GM12878 (cell line): ENCODE data around the gene BDP1. TPM values are rescaled to one million over a fixed set of nuclear protein-coding genes. Genes with fewer than 3 reads are reported as not detected.
A peak's percentile ranks its signal among the peaks of the same experiment; 100 is the strongest.

ENCODE experiments used
- ATAC-seq: fragments of 200-7000 bp; cut with Tn5 transposase; 3 replicates; pipeline ENCODE4 v1.9.1; 2020; ENCODE audit warnings: mild to moderate bottlenecking, moderate library complexity
- BruUV-seq: library from RNA; stranded (reverse); fragments of 400-500 nt; replicated peaks from 2 replicates; lab custom pipeline; 2021; lab: Mats Ljungman, UMichigan
- CTCF ChIA-PET: fragments of 300-600 bp; sonication (Branson Sonifier 250); formaldehyde crosslinking; extraction: SDS; loops from one replicate; lab custom pipeline; 2021; ENCODE audit warnings: inconsistent platforms; lab: Yijun Ruan, JAX
- POLR2A ChIA-PET: fragments of 350-600 bp; formaldehyde crosslinking; extraction: SDS; loops from one replicate; lab custom pipeline; 2021; ENCODE audit warnings: inconsistent platforms; lab: Charles Lee
- RAD21 ChIA-PET: fragments of 300-600 bp; sonication (Branson Sonifier 250); formaldehyde crosslinking; loops from one replicate; lab custom pipeline; 2023; ENCODE audit warnings: antibody characterized with exemption; ENCODE audit not compliant: unreplicated experiment; lab: Charles Lee
- SMC1A ChIA-PET: fragments of 300-600 bp; sonication (Branson Sonifier 250); formaldehyde crosslinking; loops from one replicate; lab custom pipeline; 2023; ENCODE audit not compliant: unreplicated experiment, uncharacterized antibody; lab: Charles Lee
- DNase-seq: peaks from one replicate; pipeline ENCODE4 v3.0.0-alpha.2; 2011; ENCODE audit warnings: low read depth, low spot score
- FAIRE-seq: peaks from 3 replicates; lab custom pipeline; 2011; peaks lifted over from hg19 to GRCh38; lab: Jason Lieb, UNC
- H2AFZ ChIP-seq: 2 replicates; pipeline ENCODE4 v1.6.0; 2011; ENCODE audit warnings: low read depth, low read length, control low read depth; ENCODE audit not compliant: control insufficient read depth
- H3K27ac ChIP-seq: 2 replicates; pipeline ENCODE4 v1.5.1; 2011; ENCODE audit warnings: control low read depth; ENCODE audit not compliant: control insufficient read depth, insufficient read depth
- H3K27me3 ChIP-seq, 2 experiments: replicated peaks in 1 of 2; 2 replicates each; pipeline versions ENCODE4 v1.6.0 to v1.6.1; 2011; ENCODE audit warnings: low read length in 1 of 2; ENCODE audit not compliant: control insufficient read depth in 2 of 2, insufficient read depth in 2 of 2
- H3K36me3 ChIP-seq, 2 experiments: 2 replicates each; pipeline ENCODE4 v1.5.1; 2011; ENCODE audit warnings: low read length in 1 of 2; ENCODE audit not compliant: control insufficient read depth in 2 of 2, insufficient read depth in 2 of 2
- H3K4me1 ChIP-seq: 2 replicates; pipeline ENCODE4 v1.6.1; 2011; ENCODE audit warnings: mild to moderate bottlenecking, low read length, moderate library complexity, mixed read lengths; ENCODE audit not compliant: control insufficient read depth, insufficient read depth
- H3K4me2 ChIP-seq: 2 replicates; pipeline ENCODE4 v1.6.0; 2011; ENCODE audit warnings: control low read depth; ENCODE audit not compliant: control insufficient read depth, insufficient read depth
- H3K4me3 ChIP-seq: fragments of 200-600 bp; sonication (generic); 2 replicates; pipeline ENCODE4 v1.5.1; 2016
- H3K79me2 ChIP-seq: 2 replicates; pipeline ENCODE4 v1.6.0; 2011; ENCODE audit warnings: low read length; ENCODE audit not compliant: control insufficient read depth, insufficient read depth
- H3K9ac ChIP-seq: 2 replicates; pipeline ENCODE4 v1.8.0; 2011; ENCODE audit warnings: low read length, control low read depth, mixed read lengths; ENCODE audit not compliant: control insufficient read depth, insufficient read depth
- H3K9me3 ChIP-seq: replicated peaks from 3 replicates; pipeline ENCODE4 v1.5.1; 2011; ENCODE audit warnings: mild to moderate bottlenecking, low read length; ENCODE audit not compliant: control insufficient read depth, insufficient read depth
- H4K20me1 ChIP-seq: 2 replicates; pipeline ENCODE4 v1.6.0; 2011; ENCODE audit not compliant: control insufficient read depth, insufficient read depth
- BACH1 ChIP-seq: fragments of 450-650 bp; IDR thresholded peaks from 2 replicates; pipeline ENCODE4 v1.6.1; 2017; ENCODE audit warnings: mild to moderate bottlenecking, borderline replicate concordance
- CBFB ChIP-seq: IDR thresholded peaks from 2 replicates; pipeline ENCODE4 v1.6.1; 2016; ENCODE audit warnings: antibody characterized with exemption, low read depth
- EZH2 ChIP-seq: IDR thresholded peaks from 2 replicates; pipeline ENCODE4 v1.6.1; 2012; ENCODE audit warnings: low read depth, mild to moderate bottlenecking, control low read depth, inconsistent platforms, low read length, borderline replicate concordance; ENCODE audit not compliant: control insufficient read depth
- GABPA ChIP-seq: IDR thresholded peaks from 2 replicates; pipeline ENCODE4 v1.6.1; 2014; ENCODE audit warnings: antibody characterized with exemption, low read depth, mild to moderate bottlenecking, inconsistent platforms
- IKZF2 ChIP-seq, 2 experiments: fragments of 450-650 bp; IDR thresholded peaks; 2 replicates each; pipeline ENCODE4 v1.6.1; 2017; ENCODE audit warnings: mild to moderate bottlenecking in 2 of 2, moderate library complexity in 2 of 2
- JUNB ChIP-seq: IDR thresholded peaks from 2 replicates; pipeline ENCODE4 v1.6.1; 2016; ENCODE audit warnings: antibody characterized with exemption, mild to moderate bottlenecking
- MXI1 ChIP-seq: fragments of 150-350 bp; IDR thresholded peaks from 2 replicates; pipeline ENCODE4 v1.6.1; 2011; ENCODE audit warnings: low read depth, mild to moderate bottlenecking, inconsistent platforms, low read length, improper control_type of control experiment
- MYC ChIP-seq: IDR thresholded peaks from 2 replicates; pipeline ENCODE4 v1.6.1; 2011; ENCODE audit warnings: mild to moderate bottlenecking, low read length, moderate library complexity, inconsistent platforms; ENCODE audit not compliant: insufficient read depth, insufficient replicate concordance, insufficient read length, severe bottlenecking
- NFIC ChIP-seq: IDR thresholded peaks from 2 replicates; pipeline ENCODE4 v1.6.1; 2012; ENCODE audit warnings: low read depth, mild to moderate bottlenecking, inconsistent platforms, low read length, moderate library complexity
- NFYB ChIP-seq: IDR thresholded peaks from 2 replicates; pipeline ENCODE4 v1.6.1; 2011; ENCODE audit warnings: low read depth, mild to moderate bottlenecking, low read length, improper control_type of control experiment, moderate library complexity; ENCODE audit not compliant: insufficient read depth
- PBX3 ChIP-seq: IDR thresholded peaks from 2 replicates; pipeline ENCODE4 v1.6.1; 2011; ENCODE audit warnings: mild to moderate bottlenecking, low read depth, low read length, moderate library complexity; ENCODE audit not compliant: insufficient replicate concordance
- PKNOX1 ChIP-seq: fragments of 450-650 bp; IDR thresholded peaks from 2 replicates; pipeline ENCODE4 v1.6.1; 2016; ENCODE audit warnings: mild to moderate bottlenecking
- POLR2A ChIP-seq: IDR thresholded peaks from 2 replicates; pipeline ENCODE4 v1.6.1; 2011; ENCODE audit warnings: low read depth, mild to moderate bottlenecking, low read length
- RAD21 ChIP-seq: IDR thresholded peaks from 2 replicates; pipeline ENCODE4 v1.6.1; 2011; ENCODE audit warnings: mild to moderate bottlenecking, low read depth, low read length, moderate library complexity; ENCODE audit not compliant: insufficient read depth
- SIN3A ChIP-seq: IDR thresholded peaks from 2 replicates; pipeline ENCODE4 v1.6.1; 2012; ENCODE audit warnings: low read depth, low read length, improper control_type of control experiment
- SMAD1 ChIP-seq: fragments of 450-650 bp; IDR thresholded peaks from 2 replicates; pipeline ENCODE4 v1.6.1; 2018; ENCODE audit warnings: mild to moderate bottlenecking, low read depth; ENCODE audit not compliant: partially characterized antibody
- SMARCA5 ChIP-seq: fragments of 450-650 bp; IDR thresholded peaks from 2 replicates; pipeline ENCODE4 v1.6.1; 2017; ENCODE audit warnings: mild to moderate bottlenecking
- SPI1 ChIP-seq: IDR thresholded peaks from 2 replicates; pipeline ENCODE4 v1.6.1; 2011; ENCODE audit warnings: low read depth, mild to moderate bottlenecking, low read length, moderate library complexity, borderline replicate concordance; ENCODE audit not compliant: insufficient read depth
- STAT1 ChIP-seq: fragments of 450-650 bp; conservative IDR thresholded peaks from 2 replicates; pipeline ENCODE4 v1.6.1; 2014; ENCODE audit warnings: antibody characterized with exemption, mild to moderate bottlenecking
- SUPT20H ChIP-seq: IDR thresholded peaks from 2 replicates; pipeline ENCODE4 v1.6.1; 2011; ENCODE audit warnings: low read depth, mild to moderate bottlenecking, low read length, moderate library complexity, borderline replicate concordance; ENCODE audit not compliant: control insufficient read depth
- TCF7 ChIP-seq: IDR thresholded peaks from 2 replicates; pipeline ENCODE4 v1.6.1; 2014; ENCODE audit warnings: antibody characterized with exemption, borderline replicate concordance
- WRNIP1 ChIP-seq: IDR thresholded peaks from 2 replicates; pipeline ENCODE4 v1.6.1; 2011; ENCODE audit warnings: low read depth, low read length, improper control_type of control experiment, borderline replicate concordance
- ZNF207 ChIP-seq: fragments of 450-650 bp; IDR thresholded peaks from 2 replicates; pipeline ENCODE4 v1.6.1; 2014; ENCODE audit warnings: antibody characterized with exemption, mild to moderate bottlenecking, borderline replicate concordance
- ZNF384 ChIP-seq: IDR thresholded peaks from 2 replicates; pipeline ENCODE4 v1.6.1; 2012; ENCODE audit warnings: low read depth, mild to moderate bottlenecking, low read length, improper control_type of control experiment, borderline replicate concordance
- WGBS: methylation state at CpG from one replicate; pipeline ENCODE4 v1.1.6; 2016; ENCODE audit warnings: low lambda C conversion rate; ENCODE audit not compliant: insufficient replicate concordance, insufficient coverage; ENCODE audit errors: missing lambda C conversion rate; 5-methylcytosine and 5-hydroxymethylcytosine counted together
- in situ Hi-C: fragments of 300-500 bp; cut with MboI; formaldehyde crosslinking; loops from 9 replicates; pipeline ENCODE4 v1.14.3; 2018; ENCODE audit warnings: mixed read lengths
- intact Hi-C: fragments of 100-400 bp; cut with micrococcal nuclease; formaldehyde crosslinking; loops from one replicate; pipeline ENCODE4 v1.14.2; 2022; ENCODE audit not compliant: unreplicated experiment
- polyA plus RNA-seq, 11 experiments: library from polyadenylated mRNA; depleted of rRNA in 4 of 11; unstranded in 6 of 11; stranded (reverse) in 5 of 11; fragments of >200 nt; fragmentation: Nextera tagmentation in 4 of 11; fragmentation: Illumina TruSeq in 1 of 11; extraction: Ambion mirVana in 4 of 11; extraction: Trizol in 1 of 11; gene quantifications; 1 replicate in 1 of 11; 2 replicates in 10 of 11; pipeline versions ENCODE4 v1.2.1 to v1.2.3, GENCODE V29; 2011 to 2016; ENCODE audit warnings: inconsistent platforms in 2 of 11, missing spikeins in 2 of 11, low read depth in 1 of 11
- total RNA-seq, 4 experiments: library from RNA; depleted of rRNA in 3 of 4; stranded (reverse); fragments of >200 nt in 3 of 4; fragmentation: Illumina TruSeq in 1 of 4; extraction: Trizol in 1 of 4; gene quantifications; 2 replicates each; pipeline versions ENCODE4 v1.2.1 to v1.2.3, GENCODE V29; 2013 to 2021

BDP1 gene
- total and polyA plus RNA-seq, 10 of the 15 experiments (the other 5 are each of a cell fraction or from before 2014, with no cell fraction given) = 6.1 to 31.1 (median 17.7) TPM

- TF ChIP-seq MXI1 = no peak
- TF ChIP-seq RAD21 = no peak
- TF ChIP-seq SUPT20H = no peak
- no peak for TF ChIP-seq POLR2A
- TF ChIP-seq WRNIP1 = no peak
- no peak for TF ChIP-seq NFIC
These were observed 74.2 kb downstream of the BDP1 start (continued) for GRCh38 chr5:71529682-71530081.

GRCh38 chr5:71533142-71533541 is 77.7 kb downstream of the BDP1 start:
- H3K36me3 ChIP-seq = peaks cover 1 to 8% of the 10 kb centered on the region in 2 experiments; a peak in 2 of 4 replicates
- H3K4me2 ChIP-seq = no peak overlapping the region
- H3K27ac ChIP-seq = no peak overlapping the region; the same call in 1 of the 2 replicates
- ChIA-PET RAD21 (no interaction called here), SMC1A (interaction anchor here (0.9 kb wide), 1 partner anchor 11 kb away, joined by 3 read pairs; no protein-coding TSS in a partner anchor), POLR2A (no interaction called here), CTCF (interaction anchor here (0.8 to 2.0 kb wide), 3 partner anchors 55 to 68 kb away, joined by 3 to 6 read pairs (median 4); no protein-coding TSS in a partner anchor)
- no peaks in the 10 kb centered on the region for H3K79me2 ChIP-seq
- H3K27me3 ChIP-seq = no peaks in the 10 kb centered on the region
- in situ Hi-C loops (no loop called here), intact Hi-C loops (no loop called here)
- H3K9me3 ChIP-seq = no peaks in the 10 kb centered on the region
- no peak overlapping the region for H3K9ac ChIP-seq
- DNase-seq = no peak
- TF ChIP-seq GABPA (no peak), IKZF2 (IDR thresholded peaks at IDR 0.05) (0 out of 4 replicates have a peak, but pooled peaks of 1 of the 2 experiments have one; percentile 8), PBX3 (no peak), SIN3A (no peak), STAT1 (no peak), CBFB (no peak), MYC (no peak), TCF7 (no peak), ZNF384 (no peak), NFYB (no peak), BACH1 (peak; percentile 48; the same call in 1 of the 2 replicates), SMARCA5 (no peak), SPI1 (peak; percentile 23; the same call in 1 of the 2 replicates), ZNF207 (no peak), SMAD1 (no peak), JUNB (peak; percentile 60), EZH2 (no peak), PKNOX1 (no peak)
- peak; percentile 18 for FAIRE-seq
- H4K20me1 ChIP-seq = no peaks in the 10 kb centered on the region
- BruUV-seq = no TSS peak
- H3K4me3 ChIP-seq = no peak overlapping the region
- 49% methylated on average over 3 of the region's 3 CpGs for WGBS
- ATAC-seq = no peak
- no peak overlapping the region for H2AFZ ChIP-seq
- H3K4me1 ChIP-seq = peaks cover 3% of the 10 kb centered on the region
